Measurements from ENCODE around the gene NTRK3. TPM values are rescaled to one million over a fixed set of nuclear protein-coding genes. Genes with fewer than 3 reads are reported as not detected.

Gene NTRK3
- total RNA-seq, 1 donor from 2014 or later, result not detected

GRCh38 chr15:88012688-88013087, 243.9 kb downstream of the NTRK3 start:
- Mint-ChIP-seq H3K9me3 (ENCODE audit: unreplicated experiment) (no peaks in the 10 kb centered on the region), H3K4me1 (ENCODE audit: unreplicated experiment) (no peaks in the 10 kb centered on the region), H3K27ac (ENCODE audit: unreplicated experiment) (no peak overlapping the region), H3K27me3 (ENCODE audit: unreplicated experiment) (no peaks in the 10 kb centered on the region), H3K36me3 (ENCODE audit: unreplicated experiment) (no peaks in the 10 kb centered on the region), H3K4me3 (ENCODE audit: unreplicated experiment) (no peak overlapping the region)
- TF ChIP-seq CTCF (IDR thresholded peaks at IDR 0.05), result no peak
- no peak for DNase-seq (ENCODE audit: extremely low spot score, unreplicated experiment)

GRCh38 chr15:88012233-88012632, 244.3 kb downstream of the NTRK3 start:
- Mint-ChIP-seq H3K36me3 (ENCODE audit: unreplicated experiment) (no peaks in the 10 kb centered on the region), H3K4me1 (ENCODE audit: unreplicated experiment) (no peaks in the 10 kb centered on the region), H3K27me3 (ENCODE audit: unreplicated experiment) (no peaks in the 10 kb centered on the region), H3K27ac (ENCODE audit: unreplicated experiment) (no peak overlapping the region), H3K9me3 (ENCODE audit: unreplicated experiment) (no peaks in the 10 kb centered on the region), H3K4me3 (ENCODE audit: unreplicated experiment) (no peak overlapping the region)
- TF ChIP-seq CTCF (IDR thresholded peaks at IDR 0.05), result no peak
- DNase-seq (ENCODE audit: extremely low spot score, unreplicated experiment), result no peak

GRCh38 chr15:88011533-88011932, 245.0 kb downstream of the NTRK3 start:
- H3K27me3 Mint-ChIP-seq (ENCODE audit: unreplicated experiment), result no peaks in the 10 kb centered on the region
- no peak overlapping the region for H3K27ac Mint-ChIP-seq (ENCODE audit: unreplicated experiment)
- H3K4me3 Mint-ChIP-seq (ENCODE audit: unreplicated experiment), result no peak overlapping the region
- H3K36me3 Mint-ChIP-seq (ENCODE audit: unreplicated experiment), result no peaks in the 10 kb centered on the region
- H3K4me1 Mint-ChIP-seq (ENCODE audit: unreplicated experiment), result no peaks in the 10 kb centered on the region
- no peak for TF ChIP-seq CTCF (IDR thresholded peaks at IDR 0.05)
- DNase-seq (ENCODE audit: extremely low spot score, unreplicated experiment), result no peak
- no peaks in the 10 kb centered on the region for H3K9me3 Mint-ChIP-seq (ENCODE audit: unreplicated experiment)

GRCh38 chr15:88006146-88006545, 250.4 kb downstream of the NTRK3 start:
- no peak for DNase-seq (ENCODE audit: extremely low spot score, unreplicated experiment)
- H3K4me3 Mint-ChIP-seq (ENCODE audit: unreplicated experiment), result no peak overlapping the region
- no peak for TF ChIP-seq CTCF (IDR thresholded peaks at IDR 0.05)
- no peaks in the 10 kb centered on the region for H3K27me3 Mint-ChIP-seq (ENCODE audit: unreplicated experiment)
- H3K36me3 Mint-ChIP-seq (ENCODE audit: unreplicated experiment), result no peaks in the 10 kb centered on the region
- peaks cover 26% of the 10 kb centered on the region for H3K9me3 Mint-ChIP-seq (ENCODE audit: unreplicated experiment)
- no peak overlapping the region for H3K27ac Mint-ChIP-seq (ENCODE audit: unreplicated experiment)
- H3K4me1 Mint-ChIP-seq (ENCODE audit: unreplicated experiment), result no peaks in the 10 kb centered on the region

GRCh38 chr15:88004399-88004798, 252.1 kb downstream of the NTRK3 start:
- Mint-ChIP-seq H3K9me3 (ENCODE audit: unreplicated experiment) (peaks cover 37% of the 10 kb centered on the region), H3K36me3 (ENCODE audit: unreplicated experiment) (no peaks in the 10 kb centered on the region)
- TF ChIP-seq CTCF (IDR thresholded peaks at IDR 0.05), result no peak

More at GRCh38 chr15:88004399-88004798, 252.1 kb downstream of the NTRK3 start:
- DNase-seq (ENCODE audit: extremely low spot score, unreplicated experiment), result no peak
- no peak overlapping the region for H3K27ac Mint-ChIP-seq (ENCODE audit: unreplicated experiment)
- H3K4me3 Mint-ChIP-seq (ENCODE audit: unreplicated experiment), result no peak overlapping the region
- H3K4me1 Mint-ChIP-seq (ENCODE audit: unreplicated experiment), result no peaks in the 10 kb centered on the region
- no peaks in the 10 kb centered on the region for H3K27me3 Mint-ChIP-seq (ENCODE audit: unreplicated experiment)

All from osteocyte (in vitro differentiated cells).